Measurements from ENCODE around the gene PLK1.

PLK1 gene

GRCh38 chr16:23668225-23668624, 10.5 kb upstream of the PLK1 start:
- Mint-ChIP-seq H3K36me3 (peaks cover 13% of the 10 kb centered on the region), H3K4me3 (no peak overlapping the region), H3K27ac (peak overlapping the region; percentile 68), H3K27me3 (no peaks in the 10 kb centered on the region), H3K9me3 (ENCODE audit: low read depth) (no peaks in the 10 kb centered on the region), H3K4me1 (ENCODE audit: low read depth) (peaks cover 13% of the 10 kb centered on the region)

- Mint-ChIP-seq H3K9me3 (ENCODE audit: low read depth) (no peaks in the 10 kb centered on the region), H3K4me3 (no peak overlapping the region), H3K27ac (no peak overlapping the region), H3K4me1 (ENCODE audit: low read depth) (peaks cover 13% of the 10 kb centered on the region), H3K27me3 (no peaks in the 10 kb centered on the region), H3K36me3 (peaks cover 10% of the 10 kb centered on the region)
These were observed 9.8 kb upstream of the PLK1 start for GRCh38 chr16:23668873-23669272.

- Mint-ChIP-seq H3K27me3 (no peaks in the 10 kb centered on the region), H3K36me3 (peaks cover 7% of the 10 kb centered on the region), H3K27ac (no peak overlapping the region), H3K4me1 (ENCODE audit: low read depth) (peaks cover 13% of the 10 kb centered on the region), H3K4me3 (no peak overlapping the region), H3K9me3 (ENCODE audit: low read depth) (no peaks in the 10 kb centered on the region)
These were observed 8.4 kb upstream of the PLK1 start for GRCh38 chr16:23670137-23670776.

GRCh38 chr16:23673971-23674614, 4.6 kb upstream of the PLK1 start:
- H3K4me1 Mint-ChIP-seq (ENCODE audit: low read depth): peaks cover 22% of the 10 kb centered on the region
- no peak overlapping the region for H3K27ac Mint-ChIP-seq
- no peak overlapping the region for H3K4me3 Mint-ChIP-seq
- no peaks in the 10 kb centered on the region for H3K9me3 Mint-ChIP-seq (ENCODE audit: low read depth)
- no peaks in the 10 kb centered on the region for H3K27me3 Mint-ChIP-seq
- peaks cover 5% of the 10 kb centered on the region for H3K36me3 Mint-ChIP-seq

- Mint-ChIP-seq H3K4me3 (peak overlapping the region; percentile 85), H3K27ac (no peak overlapping the region), H3K36me3 (peaks cover 2% of the 10 kb centered on the region), H3K4me1 (ENCODE audit: low read depth) (peaks cover 16% of the 10 kb centered on the region), H3K9me3 (ENCODE audit: low read depth) (no peaks in the 10 kb centered on the region), H3K27me3 (no peaks in the 10 kb centered on the region)
These were observed 1.7 kb upstream of the PLK1 start for GRCh38 chr16:23676924-23677480.

GRCh38 chr16:23679274-23679985, 741 bp downstream of the PLK1 start:
- H3K27ac Mint-ChIP-seq: no peak overlapping the region
- H3K36me3 Mint-ChIP-seq: peaks cover 6% of the 10 kb centered on the region
- H3K27me3 Mint-ChIP-seq: no peaks in the 10 kb centered on the region
- H3K4me1 Mint-ChIP-seq (ENCODE audit: low read depth): peaks cover 16% of the 10 kb centered on the region
- H3K4me3 Mint-ChIP-seq: peak overlapping the region; percentile 69
- no peaks in the 10 kb centered on the region for H3K9me3 Mint-ChIP-seq (ENCODE audit: low read depth)

- Mint-ChIP-seq H3K27me3 (no peaks in the 10 kb centered on the region), H3K36me3 (peaks cover 6% of the 10 kb centered on the region), H3K9me3 (ENCODE audit: low read depth) (no peaks in the 10 kb centered on the region), H3K4me1 (ENCODE audit: low read depth) (peaks cover 16% of the 10 kb centered on the region), H3K4me3 (no peak overlapping the region), H3K27ac (peak overlapping the region; percentile 22)
These were observed 1.3 kb downstream of the PLK1 start for GRCh38 chr16:23679986-23680336.

- Mint-ChIP-seq H3K4me3 (no peak overlapping the region), H3K27ac (no peak overlapping the region), H3K36me3 (peaks cover 6% of the 10 kb centered on the region), H3K27me3 (no peaks in the 10 kb centered on the region), H3K4me1 (ENCODE audit: low read depth) (peaks cover 16% of the 10 kb centered on the region), H3K9me3 (ENCODE audit: low read depth) (no peaks in the 10 kb centered on the region)
These were observed 3.5 kb downstream of the PLK1 start for GRCh38 chr16:23682181-23682580.

GRCh38 chr16:23683487-23683886, 4.8 kb downstream of the PLK1 start:
- no peaks in the 10 kb centered on the region for H3K27me3 Mint-ChIP-seq
- peaks cover 8% of the 10 kb centered on the region for H3K4me1 Mint-ChIP-seq (ENCODE audit: low read depth)
- H3K4me3 Mint-ChIP-seq: no peak overlapping the region
- H3K36me3 Mint-ChIP-seq: peaks cover 12% of the 10 kb centered on the region
- no peaks in the 10 kb centered on the region for H3K9me3 Mint-ChIP-seq (ENCODE audit: low read depth)
- H3K27ac Mint-ChIP-seq: no peak overlapping the region

- no peaks in the 10 kb centered on the region for H3K27me3 Mint-ChIP-seq
- no peaks in the 10 kb centered on the region for H3K9me3 Mint-ChIP-seq (ENCODE audit: low read depth)
- peaks cover 15% of the 10 kb centered on the region for H3K36me3 Mint-ChIP-seq
- H3K4me3 Mint-ChIP-seq: no peak overlapping the region
- H3K27ac Mint-ChIP-seq: no peak overlapping the region
- no peaks in the 10 kb centered on the region for H3K4me1 Mint-ChIP-seq (ENCODE audit: low read depth)
These were observed 8.5 kb downstream of the PLK1 start for GRCh38 chr16:23687034-23687808.

- peaks cover 11% of the 10 kb centered on the region for H3K36me3 Mint-ChIP-seq
- no peaks in the 10 kb centered on the region for H3K27me3 Mint-ChIP-seq
- no peaks in the 10 kb centered on the region for H3K9me3 Mint-ChIP-seq (ENCODE audit: low read depth)
- H3K27ac Mint-ChIP-seq: no peak overlapping the region
- H3K4me3 Mint-ChIP-seq: no peak overlapping the region
- peaks cover 1% of the 10 kb centered on the region for H3K4me1 Mint-ChIP-seq (ENCODE audit: low read depth)
These were observed 10.9 kb downstream of the PLK1 start for GRCh38 chr16:23689442-23690187.

GRCh38 chr16:23690771-23691482, 12.2 kb downstream of the PLK1 start:
- Mint-ChIP-seq H3K27me3 (no peaks in the 10 kb centered on the region), H3K36me3 (peaks cover 11% of the 10 kb centered on the region), H3K27ac (no peak overlapping the region), H3K9me3 (ENCODE audit: low read depth) (no peaks in the 10 kb centered on the region), H3K4me1 (ENCODE audit: low read depth) (peaks cover 1% of the 10 kb centered on the region), H3K4me3 (no peak overlapping the region)

- peaks cover 1% of the 10 kb centered on the region for H3K27me3 Mint-ChIP-seq
- peaks cover 1% of the 10 kb centered on the region for H3K4me1 Mint-ChIP-seq (ENCODE audit: low read depth)
- H3K4me3 Mint-ChIP-seq: no peak overlapping the region
- H3K27ac Mint-ChIP-seq: no peak overlapping the region
- H3K9me3 Mint-ChIP-seq (ENCODE audit: low read depth): no peaks in the 10 kb centered on the region
- peaks cover 11% of the 10 kb centered on the region for H3K36me3 Mint-ChIP-seq
These were observed 12.9 kb downstream of the PLK1 start for GRCh38 chr16:23691483-23692189.

Data from activated naive CD8-positive, alpha-beta T cell (primary cell).